ENCODE results near the gene TTC39B.

Gene TTC39B

DNA sequence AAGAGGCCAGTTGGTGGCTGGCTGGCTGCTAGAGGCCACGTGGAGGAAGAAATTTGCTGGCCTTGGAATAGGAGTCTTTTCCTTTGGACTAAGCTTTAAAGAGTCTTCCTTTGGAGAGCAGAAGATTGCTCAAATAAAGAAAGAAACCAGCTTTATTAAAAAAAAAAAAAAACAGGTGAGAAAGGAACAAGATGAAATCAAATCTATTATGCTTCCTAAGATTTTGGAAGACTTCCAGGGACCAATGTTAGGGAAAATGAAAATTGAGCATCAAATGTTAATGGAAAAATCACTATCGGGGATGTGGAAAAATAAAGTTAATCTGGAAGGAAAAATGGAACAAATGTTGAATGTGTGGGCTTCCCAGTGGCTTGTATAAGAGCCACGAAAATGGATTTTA lies 153.1 kb downstream of the TTC39B start:
- Histone ChIP-seq H3K4me3 (ENCODE audit: low read depth, low read length, poor library complexity, severe bottlenecking) (no peak overlapping the region), H3K79me2 (ENCODE audit: insufficient read depth, low read length) (no peaks in the 10 kb centered on the region), H3F3A (ENCODE audit: insufficient read depth, low read length) (no peaks in the 10 kb centered on the region), H3K9me2 (ENCODE audit: low read depth, low read length) (no peaks in the 10 kb centered on the region), H3K36me3 (ENCODE audit: insufficient read depth, low read length) (no peaks in the 10 kb centered on the region), H4K20me1 (ENCODE audit: insufficient read depth, low read length) (no peaks in the 10 kb centered on the region), H2AFZ (ENCODE audit: low read length) (no peak overlapping the region), H3K4me2 (ENCODE audit: low read length) (no peak overlapping the region), H3K4me1 (ENCODE audit: insufficient read depth, low read length, severe bottlenecking) (no peaks in the 10 kb centered on the region), H3K9me3 (ENCODE audit: low read length) (no peaks in the 10 kb centered on the region), H3K27ac (ENCODE audit: low read depth, low read length, poor library complexity, severe bottlenecking) (no peak overlapping the region), H3K9ac (ENCODE audit: low read length) (no peak overlapping the region), H3K27me3 (ENCODE audit: insufficient read depth, low read length) (no peaks in the 10 kb centered on the region; the same call in 1 of the 2 replicates)
- TF ChIP-seq, protein P1, sequence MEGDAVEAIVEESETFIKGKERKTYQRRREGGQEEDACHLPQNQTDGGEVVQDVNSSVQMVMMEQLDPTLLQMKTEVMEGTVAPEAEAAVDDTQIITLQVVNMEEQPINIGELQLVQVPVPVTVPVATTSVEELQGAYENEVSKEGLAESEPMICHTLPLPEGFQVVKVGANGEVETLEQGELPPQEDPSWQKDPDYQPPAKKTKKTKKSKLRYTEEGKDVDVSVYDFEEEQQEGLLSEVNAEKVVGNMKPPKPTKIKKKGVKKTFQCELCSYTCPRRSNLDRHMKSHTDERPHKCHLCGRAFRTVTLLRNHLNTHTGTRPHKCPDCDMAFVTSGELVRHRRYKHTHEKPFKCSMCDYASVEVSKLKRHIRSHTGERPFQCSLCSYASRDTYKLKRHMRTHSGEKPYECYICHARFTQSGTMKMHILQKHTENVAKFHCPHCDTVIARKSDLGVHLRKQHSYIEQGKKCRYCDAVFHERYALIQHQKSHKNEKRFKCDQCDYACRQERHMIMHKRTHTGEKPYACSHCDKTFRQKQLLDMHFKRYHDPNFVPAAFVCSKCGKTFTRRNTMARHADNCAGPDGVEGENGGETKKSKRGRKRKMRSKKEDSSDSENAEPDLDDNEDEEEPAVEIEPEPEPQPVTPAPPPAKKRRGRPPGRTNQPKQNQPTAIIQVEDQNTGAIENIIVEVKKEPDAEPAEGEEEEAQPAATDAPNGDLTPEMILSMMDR (IDR thresholded peaks at IDR 0.05; ENCODE audit: low read length): no peak
- no peak for TF ChIP-seq EZH2 (IDR thresholded peaks at IDR 0.05; ENCODE audit: borderline replicate concordance, low read length)

- TF ChIP-seq, protein P1 (IDR thresholded peaks at IDR 0.05; ENCODE audit: low read length): no peak
- no peak for TF ChIP-seq EZH2 (IDR thresholded peaks at IDR 0.05; ENCODE audit: borderline replicate concordance, low read length)
- Histone ChIP-seq H3K27me3 (ENCODE audit: insufficient read depth, low read length) (no peaks in the 10 kb centered on the region; the same call in 1 of the 2 replicates), H3K9me3 (ENCODE audit: low read length) (no peaks in the 10 kb centered on the region), H2AFZ (ENCODE audit: low read length) (no peak overlapping the region), H3K9me2 (ENCODE audit: low read depth, low read length) (no peaks in the 10 kb centered on the region), H3K4me2 (ENCODE audit: low read length) (no peak overlapping the region), H4K20me1 (ENCODE audit: insufficient read depth, low read length) (no peaks in the 10 kb centered on the region), H3K4me3 (ENCODE audit: low read depth, low read length, poor library complexity, severe bottlenecking) (no peak overlapping the region), H3K27ac (ENCODE audit: low read depth, low read length, poor library complexity, severe bottlenecking) (no peak overlapping the region), H3K4me1 (ENCODE audit: insufficient read depth, low read length, severe bottlenecking) (no peaks in the 10 kb centered on the region), H3K79me2 (ENCODE audit: insufficient read depth, low read length) (no peaks in the 10 kb centered on the region), H3K9ac (ENCODE audit: low read length) (no peak overlapping the region), H3K36me3 (ENCODE audit: insufficient read depth, low read length) (no peaks in the 10 kb centered on the region), H3F3A (ENCODE audit: insufficient read depth, low read length) (no peaks in the 10 kb centered on the region)
These were observed 156.1 kb downstream of the TTC39B start for GRCh38 chr9:15150939-15151338.

DNA sequence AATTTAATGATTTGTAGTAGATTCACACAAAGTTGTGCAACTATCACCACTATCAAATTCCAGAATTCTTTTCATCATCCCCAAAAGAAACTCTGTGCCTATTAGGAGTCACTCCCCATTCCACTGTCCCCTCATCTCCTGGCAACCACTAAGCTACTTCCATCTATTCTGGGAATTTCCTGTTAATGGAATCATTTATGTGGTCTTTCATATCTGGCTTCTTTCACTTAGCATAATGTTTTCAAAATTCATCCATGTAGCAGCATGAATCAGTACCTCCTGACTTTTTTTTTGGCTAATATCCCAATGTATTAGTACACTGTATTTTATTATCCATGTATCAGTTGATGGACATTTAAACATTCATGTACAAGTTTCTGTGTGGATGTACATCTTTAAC lies 157.6 kb downstream of the TTC39B start:
- Histone ChIP-seq H3K4me1 (ENCODE audit: insufficient read depth, low read length, severe bottlenecking) (no peaks in the 10 kb centered on the region), H3F3A (ENCODE audit: insufficient read depth, low read length) (no peaks in the 10 kb centered on the region), H3K9me2 (ENCODE audit: low read depth, low read length) (no peaks in the 10 kb centered on the region), H3K36me3 (ENCODE audit: insufficient read depth, low read length) (no peaks in the 10 kb centered on the region), H3K27me3 (ENCODE audit: insufficient read depth, low read length) (no peaks in the 10 kb centered on the region; the same call in 1 of the 2 replicates), H3K9ac (ENCODE audit: low read length) (no peak overlapping the region), H3K79me2 (ENCODE audit: insufficient read depth, low read length) (no peaks in the 10 kb centered on the region), H3K4me2 (ENCODE audit: low read length) (no peak overlapping the region), H4K20me1 (ENCODE audit: insufficient read depth, low read length) (no peaks in the 10 kb centered on the region), H3K9me3 (ENCODE audit: low read length) (no peaks in the 10 kb centered on the region), H2AFZ (ENCODE audit: low read length) (no peak overlapping the region), H3K27ac (ENCODE audit: low read depth, low read length, poor library complexity, severe bottlenecking) (no peak overlapping the region), H3K4me3 (ENCODE audit: low read depth, low read length, poor library complexity, severe bottlenecking) (no peak overlapping the region)
- TF ChIP-seq EZH2 (IDR thresholded peaks at IDR 0.05; ENCODE audit: borderline replicate concordance, low read length): no peak
- TF ChIP-seq, protein P1 (IDR thresholded peaks at IDR 0.05; ENCODE audit: low read length): no peak

Measured in OCI-LY1 (cell line).